WTC11 (cell line): ENCODE data around the gene NPTX1. TPM values are rescaled to one million over a fixed set of nuclear protein-coding genes. Genes with fewer than 3 reads are reported as not detected.
A peak's percentile ranks its signal among the peaks of the same experiment; 100 is the strongest.

ENCODE experiments used
- ATAC-seq: fragments of 200-7000 bp; cut with Tn5 transposase; 2 replicates; pipeline ENCODE4 v1.10.0; 2021; ENCODE audit warnings: mild to moderate bottlenecking, moderate library complexity
- CTCF ChIA-PET: fragments of 300-600 bp; sonication (Branson Sonifier 250); formaldehyde crosslinking; loops from one replicate; lab custom pipeline; 2021; ENCODE audit warnings: antibody characterized with exemption; lab: Charles Lee
- POLR2A ChIA-PET: fragments of 350-600 bp; sonication (Branson Sonifier 250); formaldehyde crosslinking; loops from one replicate; lab custom pipeline; 2021; ENCODE audit warnings: antibody characterized with exemption; lab: Charles Lee
- DNase-seq: peaks from one replicate; pipeline ENCODE4 v3.0.0; 2021; ENCODE audit warnings: low spot score
- H3K27ac Mint-ChIP-seq: 2 replicates; pipeline ENCODE4 v1.8.0; 2021; ENCODE audit warnings: mixed read lengths
- H3K27me3 Mint-ChIP-seq: 2 replicates; pipeline ENCODE4 v1.8.0; 2021; ENCODE audit warnings: low read depth, mild to moderate bottlenecking, moderate library complexity, mixed read lengths
- H3K36me3 Mint-ChIP-seq: 2 replicates; pipeline ENCODE4 v1.8.0; 2021; ENCODE audit warnings: mixed read lengths
- H3K4me1 Mint-ChIP-seq: 2 replicates; pipeline ENCODE4 v1.8.0; 2022; ENCODE audit warnings: mixed read lengths
- H3K4me3 Mint-ChIP-seq: 2 replicates; pipeline ENCODE4 v1.8.0; 2021; ENCODE audit warnings: mild to moderate bottlenecking, moderate library complexity, mixed read lengths
- H3K9me3 Mint-ChIP-seq: 2 replicates; pipeline ENCODE4 v1.8.0; 2021; ENCODE audit warnings: mixed read lengths
- CREB1 ChIP-seq: sonication (generic); formaldehyde crosslinking; IDR thresholded peaks from 2 replicates; pipeline ENCODE4 v1.8.0; 2023; ENCODE audit warnings: mild to moderate bottlenecking, missing genetic modification reagents
- CREM ChIP-seq: sonication (generic); formaldehyde crosslinking; IDR thresholded peaks from 2 replicates; pipeline ENCODE4 v1.8.1; 2022; ENCODE audit warnings: mild to moderate bottlenecking, missing genetic modification reagents, moderate library complexity
- ELF4 ChIP-seq: sonication (generic); formaldehyde crosslinking; IDR thresholded peaks from 2 replicates; pipeline ENCODE4 v1.8.1; 2022; ENCODE audit warnings: low read depth, mild to moderate bottlenecking, moderate library complexity, missing genetic modification reagents
- ESRRA ChIP-seq: sonication (generic); formaldehyde crosslinking; IDR thresholded peaks from 2 replicates; pipeline ENCODE4 v1.8.1; 2022; ENCODE audit warnings: mild to moderate bottlenecking, missing genetic modification reagents, borderline replicate concordance
- FOXK1 ChIP-seq: sonication (generic); formaldehyde crosslinking; IDR thresholded peaks from 2 replicates; pipeline ENCODE4 v1.8.0; 2022; ENCODE audit warnings: mild to moderate bottlenecking, moderate library complexity, missing genetic modification reagents
- FOXP1 ChIP-seq: sonication (generic); formaldehyde crosslinking; IDR thresholded peaks from 2 replicates; pipeline ENCODE4 v1.8.0; 2022; ENCODE audit warnings: missing genetic modification reagents, mild to moderate bottlenecking, moderate library complexity, borderline replicate concordance
- GABPB1 ChIP-seq: sonication (generic); formaldehyde crosslinking; IDR thresholded peaks from 2 replicates; pipeline ENCODE4 v1.8.1; 2023; ENCODE audit warnings: mild to moderate bottlenecking, missing genetic modification reagents
- GRHL2 ChIP-seq: fragments of 250-450 bp; sonication (Bioruptor Pico); IDR thresholded peaks from 2 replicates; pipeline ENCODE4 v1.8.0; 2022; ENCODE audit warnings: mild to moderate bottlenecking, moderate library complexity; ENCODE audit not compliant: insufficient replicate concordance, severe bottlenecking
- GTF2I ChIP-seq: fragments of 250-450 bp; sonication (Bioruptor Pico); conservative IDR thresholded peaks from 2 replicates; pipeline ENCODE4 v1.4.0; 2021; ENCODE audit warnings: mild to moderate bottlenecking
- IRF2 ChIP-seq: sonication (generic); formaldehyde crosslinking; IDR thresholded peaks from 2 replicates; pipeline ENCODE4 v1.8.0; 2022; ENCODE audit warnings: low read depth, missing genetic modification reagents, borderline replicate concordance
- MXD4 ChIP-seq: fragments of 250-450 bp; sonication (Bioruptor Pico); IDR thresholded peaks from 2 replicates; pipeline ENCODE4 v1.8.0; 2021; ENCODE audit warnings: mild to moderate bottlenecking, moderate library complexity, borderline replicate concordance
- NFYB ChIP-seq: sonication (generic); formaldehyde crosslinking; conservative IDR thresholded peaks from 2 replicates; pipeline ENCODE4 v1.8.0; 2022; ENCODE audit warnings: low read depth, missing genetic modification reagents
- NR2C2 ChIP-seq: sonication (generic); formaldehyde crosslinking; IDR thresholded peaks from 2 replicates; pipeline ENCODE4 v1.8.0; 2022; ENCODE audit warnings: mild to moderate bottlenecking, missing genetic modification reagents
- NR3C1 ChIP-seq: sonication (generic); formaldehyde crosslinking; conservative IDR thresholded peaks from 2 replicates; pipeline ENCODE4 v1.8.1; 2023; ENCODE audit warnings: low read depth, mild to moderate bottlenecking, missing genetic modification reagents
- RELA ChIP-seq: sonication (generic); formaldehyde crosslinking; IDR thresholded peaks from 2 replicates; pipeline ENCODE4 v1.8.1; 2022; ENCODE audit warnings: missing genetic modification reagents, mild to moderate bottlenecking, borderline replicate concordance
- SMAD4 ChIP-seq: sonication (generic); formaldehyde crosslinking; IDR thresholded peaks from 2 replicates; pipeline ENCODE4 v1.8.0; 2022; ENCODE audit warnings: mild to moderate bottlenecking, missing genetic modification reagents
- SOX15 ChIP-seq: fragments of 250-450 bp; sonication (Bioruptor Pico); IDR thresholded peaks from 2 replicates; pipeline ENCODE4 v1.9.0; 2021; ENCODE audit warnings: mild to moderate bottlenecking
- SP1 ChIP-seq: sonication (generic); formaldehyde crosslinking; conservative IDR thresholded peaks from 2 replicates; pipeline ENCODE4 v1.8.1; 2022; ENCODE audit warnings: missing genetic modification reagents
- TEAD4 ChIP-seq: sonication (generic); formaldehyde crosslinking; IDR thresholded peaks from 2 replicates; pipeline ENCODE4 v1.8.0; 2022; ENCODE audit warnings: mild to moderate bottlenecking, missing genetic modification reagents
- ZNF219 ChIP-seq: sonication (generic); formaldehyde crosslinking; IDR thresholded peaks from 2 replicates; pipeline ENCODE4 v1.8.0; 2023; ENCODE audit warnings: missing genetic modification reagents, mild to moderate bottlenecking, borderline replicate concordance
- ZNF263 ChIP-seq: sonication (generic); formaldehyde crosslinking; IDR thresholded peaks from 2 replicates; pipeline ENCODE4 v1.8.1; 2022; ENCODE audit warnings: low read depth, mild to moderate bottlenecking, moderate library complexity, missing genetic modification reagents
- ZNF396 ChIP-seq: fragments of 250-450 bp; sonication (Bioruptor Pico); IDR thresholded peaks from 2 replicates; pipeline ENCODE4 v1.8.0; 2021; ENCODE audit warnings: mild to moderate bottlenecking, moderate library complexity, borderline replicate concordance
- ZNF423 ChIP-seq: fragments of 250-450 bp; sonication (Bioruptor Pico); IDR thresholded peaks from 2 replicates; pipeline ENCODE4 v2.1.2; 2022; ENCODE audit warnings: mild to moderate bottlenecking, moderate library complexity
- total RNA-seq: library from RNA; stranded (reverse); gene quantifications from 3 replicates; pipeline ENCODE4 v1.2.3, GENCODE V29; 2021
- TF ChIP-seq, protein P1 (sequence below): fragments of 250-450 bp; sonication (Bioruptor Pico); IDR thresholded peaks from 2 replicates; pipeline ENCODE4 v1.9.0; 2021; ENCODE audit warnings: mild to moderate bottlenecking
- TF ChIP-seq, protein P2 (sequence below): sonication (generic); formaldehyde crosslinking; IDR thresholded peaks from 2 replicates; pipeline ENCODE4 v1.8.0; 2023; ENCODE audit warnings: missing genetic modification reagents
- TF ChIP-seq, protein P3 (sequence below): sonication (generic); formaldehyde crosslinking; IDR thresholded peaks from 2 replicates; pipeline ENCODE4 v1.8.1; 2023; ENCODE audit warnings: mild to moderate bottlenecking, missing genetic modification reagents, moderate library complexity
- TF ChIP-seq, protein P4 (sequence below): sonication (generic); formaldehyde crosslinking; IDR thresholded peaks from 2 replicates; pipeline ENCODE4 v1.8.0; 2022; ENCODE audit warnings: mild to moderate bottlenecking, missing genetic modification reagents
- TF ChIP-seq, protein P5 (sequence below): fragments of 250-450 bp; sonication (Bioruptor Pico); IDR thresholded peaks from 2 replicates; pipeline ENCODE4 v1.8.0; 2021; ENCODE audit warnings: mild to moderate bottlenecking
- TF ChIP-seq, protein P6 (sequence below): sonication (generic); formaldehyde crosslinking; IDR thresholded peaks from 2 replicates; pipeline ENCODE4 v1.8.1; 2022; ENCODE audit warnings: mild to moderate bottlenecking, moderate library complexity, missing genetic modification reagents

Gene NPTX1
- total RNA-seq, 1 experiment from 2014 or later: 15.1 TPM

DNA sequence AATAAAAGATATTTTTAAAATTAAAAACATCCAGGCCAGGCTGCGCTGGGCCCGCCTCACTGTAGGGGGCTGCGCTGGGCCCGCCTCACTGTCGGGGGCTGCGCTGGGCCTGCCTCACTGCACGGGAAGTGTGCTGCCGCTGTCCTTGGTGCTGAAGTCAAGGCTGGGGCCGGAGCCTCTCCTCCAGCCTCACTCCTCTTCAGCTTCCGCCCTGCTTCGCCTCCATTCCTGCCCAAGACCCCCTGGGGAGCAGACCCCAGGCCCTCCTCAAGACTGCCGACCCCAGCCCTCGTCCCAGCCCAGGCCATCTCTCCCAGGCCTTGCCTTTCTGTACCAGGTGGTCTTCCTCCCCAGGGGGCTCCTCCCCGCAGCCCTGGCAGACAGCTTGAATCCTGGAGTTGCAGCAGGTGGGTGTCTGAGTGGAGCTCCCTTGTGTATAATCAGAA, 35.3 kb downstream of the NPTX1 start (continued):
- TF ChIP-seq ESRRA: peak; percentile 86; the same call in 1 of the 2 replicates
- TF ChIP-seq RELA (CRISPR knock-in tag): 0 out of 2 replicates have a peak, but pooled peaks have one; percentile 27
- TF ChIP-seq, protein P1, sequence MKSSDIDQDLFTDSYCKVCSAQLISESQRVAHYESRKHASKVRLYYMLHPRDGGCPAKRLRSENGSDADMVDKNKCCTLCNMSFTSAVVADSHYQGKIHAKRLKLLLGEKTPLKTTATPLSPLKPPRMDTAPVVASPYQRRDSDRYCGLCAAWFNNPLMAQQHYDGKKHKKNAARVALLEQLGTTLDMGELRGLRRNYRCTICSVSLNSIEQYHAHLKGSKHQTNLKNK (CRISPR knock-in tag): no peak
- no peak for TF ChIP-seq MXD4 (CRISPR knock-in tag)
- TF ChIP-seq, protein P2, sequence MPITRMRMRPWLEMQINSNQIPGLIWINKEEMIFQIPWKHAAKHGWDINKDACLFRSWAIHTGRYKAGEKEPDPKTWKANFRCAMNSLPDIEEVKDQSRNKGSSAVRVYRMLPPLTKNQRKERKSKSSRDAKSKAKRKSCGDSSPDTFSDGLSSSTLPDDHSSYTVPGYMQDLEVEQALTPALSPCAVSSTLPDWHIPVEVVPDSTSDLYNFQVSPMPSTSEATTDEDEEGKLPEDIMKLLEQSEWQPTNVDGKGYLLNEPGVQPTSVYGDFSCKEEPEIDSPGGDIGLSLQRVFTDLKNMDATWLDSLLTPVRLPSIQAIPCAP: peak; percentile 79; the same call in 1 of the 2 replicates
- peak; percentile 64 for TF ChIP-seq SP1 (CRISPR knock-in tag)
- TF ChIP-seq IRF2 (CRISPR knock-in tag): 0 out of 2 replicates have a peak, but pooled peaks have one; percentile 59
- peak; percentile 71; the same call in 1 of the 2 replicates for TF ChIP-seq SMAD4 (CRISPR knock-in tag)
- TF ChIP-seq ELF4 (CRISPR knock-in tag): peak; percentile 87
- TF ChIP-seq, protein P3, sequence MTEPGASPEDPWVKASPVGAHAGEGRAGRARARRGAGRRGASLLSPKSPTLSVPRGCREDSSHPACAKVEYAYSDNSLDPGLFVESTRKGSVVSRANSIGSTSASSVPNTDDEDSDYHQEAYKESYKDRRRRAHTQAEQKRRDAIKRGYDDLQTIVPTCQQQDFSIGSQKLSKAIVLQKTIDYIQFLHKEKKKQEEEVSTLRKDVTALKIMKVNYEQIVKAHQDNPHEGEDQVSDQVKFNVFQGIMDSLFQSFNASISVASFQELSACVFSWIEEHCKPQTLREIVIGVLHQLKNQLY (CRISPR knock-in tag): no peak
- peak; percentile 79 for TF ChIP-seq FOXK1 (CRISPR knock-in tag)
- TF ChIP-seq TEAD4 (CRISPR knock-in tag): peak; percentile 83
- no peak for TF ChIP-seq ZNF219 (CRISPR knock-in tag)
- TF ChIP-seq, protein P4, sequence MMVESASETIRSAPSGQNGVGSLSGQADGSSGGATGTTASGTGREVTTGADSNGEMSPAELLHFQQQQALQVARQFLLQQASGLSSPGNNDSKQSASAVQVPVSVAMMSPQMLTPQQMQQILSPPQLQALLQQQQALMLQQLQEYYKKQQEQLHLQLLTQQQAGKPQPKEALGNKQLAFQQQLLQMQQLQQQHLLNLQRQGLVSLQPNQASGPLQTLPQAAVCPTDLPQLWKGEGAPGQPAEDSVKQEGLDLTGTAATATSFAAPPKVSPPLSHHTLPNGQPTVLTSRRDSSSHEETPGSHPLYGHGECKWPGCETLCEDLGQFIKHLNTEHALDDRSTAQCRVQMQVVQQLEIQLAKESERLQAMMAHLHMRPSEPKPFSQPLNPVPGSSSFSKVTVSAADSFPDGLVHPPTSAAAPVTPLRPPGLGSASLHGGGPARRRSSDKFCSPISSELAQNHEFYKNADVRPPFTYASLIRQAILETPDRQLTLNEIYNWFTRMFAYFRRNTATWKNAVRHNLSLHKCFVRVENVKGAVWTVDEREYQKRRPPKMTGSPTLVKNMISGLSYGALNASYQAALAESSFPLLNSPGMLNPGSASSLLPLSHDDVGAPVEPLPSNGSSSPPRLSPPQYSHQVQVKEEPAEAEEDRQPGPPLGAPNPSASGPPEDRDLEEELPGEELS: peak; percentile 98
- no peak for TF ChIP-seq ZNF396 (CRISPR knock-in tag)
- TF ChIP-seq CREM (CRISPR knock-in tag): peak; percentile 79; the same call in 1 of the 2 replicates

DNA sequence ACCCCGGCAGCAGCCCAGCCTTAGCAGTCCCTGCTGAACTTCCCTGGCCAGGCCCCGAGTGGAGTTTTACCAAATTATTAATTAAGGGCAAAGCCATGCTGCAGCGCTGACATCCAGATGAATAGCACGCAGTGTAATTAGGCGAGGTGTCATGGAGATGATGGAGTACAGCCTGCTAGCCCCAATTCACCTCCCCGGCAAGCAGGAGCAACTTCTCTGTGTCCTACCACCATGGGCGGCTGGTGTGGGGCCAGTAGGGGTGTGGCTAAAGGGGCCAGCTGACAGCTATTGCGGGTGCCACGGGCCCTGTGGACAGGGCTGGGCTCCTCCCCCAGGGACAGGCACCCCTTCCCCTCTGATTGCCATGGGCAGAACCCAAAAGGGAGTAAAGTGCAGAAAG, 36.9 kb downstream of the NPTX1 start:
- TF ChIP-seq TEAD4 (CRISPR knock-in tag) (no peak), SOX15 (CRISPR knock-in tag) (no peak), ZNF423 (CRISPR knock-in tag) (no peak), GRHL2 (no peak), NR3C1 (CRISPR knock-in tag) (no peak), ZNF219 (CRISPR knock-in tag) (no peak), NR2C2 (CRISPR knock-in tag) (no peak), ZNF263 (no peak), NFYB (CRISPR knock-in tag) (no peak), GABPB1 (no peak), FOXP1 (CRISPR knock-in tag) (no peak), GTF2I (CRISPR knock-in tag) (no peak), CREB1 (CRISPR knock-in tag) (no peak)
- TF ChIP-seq, protein P5, sequence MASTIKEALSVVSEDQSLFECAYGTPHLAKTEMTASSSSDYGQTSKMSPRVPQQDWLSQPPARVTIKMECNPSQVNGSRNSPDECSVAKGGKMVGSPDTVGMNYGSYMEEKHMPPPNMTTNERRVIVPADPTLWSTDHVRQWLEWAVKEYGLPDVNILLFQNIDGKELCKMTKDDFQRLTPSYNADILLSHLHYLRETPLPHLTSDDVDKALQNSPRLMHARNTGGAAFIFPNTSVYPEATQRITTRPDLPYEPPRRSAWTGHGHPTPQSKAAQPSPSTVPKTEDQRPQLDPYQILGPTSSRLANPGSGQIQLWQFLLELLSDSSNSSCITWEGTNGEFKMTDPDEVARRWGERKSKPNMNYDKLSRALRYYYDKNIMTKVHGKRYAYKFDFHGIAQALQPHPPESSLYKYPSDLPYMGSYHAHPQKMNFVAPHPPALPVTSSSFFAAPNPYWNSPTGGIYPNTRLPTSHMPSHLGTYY (CRISPR knock-in tag): no peak
- TF ChIP-seq, protein P6, sequence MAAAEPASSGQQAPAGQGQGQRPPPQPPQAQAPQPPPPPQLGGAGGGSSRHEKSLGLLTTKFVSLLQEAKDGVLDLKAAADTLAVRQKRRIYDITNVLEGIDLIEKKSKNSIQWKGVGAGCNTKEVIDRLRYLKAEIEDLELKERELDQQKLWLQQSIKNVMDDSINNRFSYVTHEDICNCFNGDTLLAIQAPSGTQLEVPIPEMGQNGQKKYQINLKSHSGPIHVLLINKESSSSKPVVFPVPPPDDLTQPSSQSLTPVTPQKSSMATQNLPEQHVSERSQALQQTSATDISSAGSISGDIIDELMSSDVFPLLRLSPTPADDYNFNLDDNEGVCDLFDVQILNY (CRISPR knock-in tag): no peak
- TF ChIP-seq, all 79 proteins: peak for 0
- CTCF ChIA-PET: interaction anchor here (3.3 kb wide), 1 partner anchor 12 kb away, joined by 17 read pairs; no protein-coding TSS in a partner anchor
- POLR2A ChIA-PET: no interaction called here
- Mint-ChIP-seq H3K36me3 (no peaks in the 10 kb centered on the region), H3K4me3 (no peak overlapping the region), H3K27me3 (peaks cover 20% of the 10 kb centered on the region), H3K4me1 (no peaks in the 10 kb centered on the region; the same call in 1 of the 2 replicates), H3K27ac (no peak overlapping the region), H3K9me3 (peaks cover 3% of the 10 kb centered on the region; the same call in 1 of the 2 replicates)
- no peak for DNase-seq
- ATAC-seq: no peak
